Tibial nerve (tissue), 4 donors: ENCODE data around the gene TMEM151B.
A peak's percentile ranks its signal among the peaks of the same experiment; 100 is the strongest.

ENCODE experiments used
- CTCF ChIP-seq, 5 experiments: fragments of 200-600 bp in 3 of 5; fragments of 450-650 bp in 2 of 5; sonication (generic) in 3 of 5; IDR thresholded peaks; one replicate each; pipeline ENCODE4 v1.5.1; 2016 to 2019; ENCODE audit warnings: antibody characterized with exemption in 5 of 5, mild to moderate bottlenecking in 3 of 5, moderate library complexity in 2 of 5
- EP300 ChIP-seq, 2 donors: sonication (generic); formaldehyde crosslinking; IDR thresholded peaks; one replicate each; pipeline ENCODE4 v1.6.1; 2017; ENCODE audit warnings: antibody characterized with exemption in 2 of 2, mild to moderate bottlenecking in 1 of 2

GRCh38 chr6:44224029-44224964 lies 46.0 kb upstream of the TMEM151B start:
- TF ChIP-seq CTCF (IDR thresholded peaks at IDR 0.05) = peak in 1 of 5 experiments; percentile 2
- no peak for TF ChIP-seq EP300 (IDR thresholded peaks at IDR 0.05)
